SHP77 treated with DMSO at 0.1 percent for 48 hours (cell line): ENCODE data around the gene POU6F1.

Source experiments
- DNase-seq: peaks from one replicate; lab custom pipeline; 2025; lab: John Stamatoyannopoulos, UW

The POU6F1 gene

DNA sequence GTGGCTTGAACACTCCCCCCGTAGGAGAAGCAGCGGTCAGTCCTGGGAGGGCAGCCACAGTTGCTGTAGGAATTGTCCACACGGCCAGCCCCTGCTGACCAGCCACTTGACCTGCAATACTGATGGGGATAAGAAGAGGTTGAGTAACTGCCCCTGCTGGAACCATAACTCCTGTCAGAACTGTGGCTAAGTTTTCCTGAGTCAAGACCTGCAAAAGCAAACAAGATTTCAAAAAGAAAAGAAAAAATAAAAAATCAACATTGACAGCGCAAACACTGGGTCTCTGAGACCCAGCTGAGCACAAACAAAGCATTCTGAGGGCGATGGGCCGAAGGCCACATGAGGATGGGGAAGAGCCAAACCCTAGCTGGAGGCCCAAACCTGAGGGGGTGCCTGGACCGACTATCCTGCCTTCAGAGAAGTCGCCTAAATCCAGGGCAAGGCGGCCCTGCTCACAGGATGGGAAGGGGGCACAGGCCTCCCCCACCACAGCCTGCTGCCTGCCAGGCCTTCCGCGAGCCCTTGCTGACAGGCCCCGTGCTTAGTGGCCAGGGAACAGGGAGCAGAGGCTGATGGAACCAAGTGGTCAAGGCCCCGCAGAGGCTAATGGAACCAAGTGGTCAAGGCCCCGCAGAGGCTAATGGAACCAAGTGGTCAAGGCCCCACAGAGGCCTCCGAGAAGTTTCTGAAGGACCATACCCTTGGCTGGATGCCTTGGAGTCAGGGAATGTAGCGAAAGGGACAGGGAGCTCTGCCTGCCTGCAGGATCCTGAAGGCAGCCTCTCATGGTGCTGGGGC is 19.1 kb downstream of the POU6F1 start:
- no peak for DNase-seq

DNA sequence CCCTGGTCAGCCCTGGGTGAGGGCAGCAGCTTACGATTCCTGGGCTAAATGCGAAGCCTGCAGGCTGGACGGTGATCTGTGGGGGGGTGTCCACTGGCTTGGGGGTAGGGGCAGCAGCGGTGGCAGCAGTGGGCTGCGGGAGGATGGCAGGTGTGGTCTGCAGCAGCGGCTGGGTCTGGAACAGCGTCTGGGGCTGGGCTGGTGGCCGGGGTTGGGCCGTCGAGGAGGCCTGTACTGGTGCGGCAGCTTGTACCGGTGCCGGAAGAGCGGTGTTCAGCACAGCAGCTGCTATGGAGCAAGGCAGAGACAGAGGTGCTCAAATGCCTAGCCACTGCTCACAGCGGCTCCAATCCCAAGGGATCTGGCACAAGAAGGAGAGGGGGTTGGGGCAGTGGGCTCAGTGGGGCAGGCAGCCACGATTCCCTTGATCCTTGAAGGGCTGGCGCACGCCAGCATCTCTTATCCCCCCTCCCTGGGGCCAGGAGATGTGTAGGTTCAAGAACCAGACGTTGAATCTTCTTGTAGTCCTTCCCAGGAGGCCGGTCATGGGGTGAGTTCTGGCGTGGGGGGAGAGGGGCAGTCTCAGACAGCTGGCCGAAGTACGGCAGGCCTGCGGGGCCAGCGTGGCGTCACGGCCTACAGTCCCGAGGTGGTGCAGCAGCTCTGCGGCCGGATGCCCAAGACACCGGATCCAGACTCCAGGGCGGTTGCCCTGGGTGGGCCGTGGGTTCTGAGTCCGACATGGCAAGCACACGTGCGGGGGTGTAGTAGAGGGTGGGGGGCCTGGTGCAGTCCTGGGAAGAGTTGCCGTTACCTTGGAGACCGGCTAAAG is 19.9 kb downstream of the POU6F1 start:
- DNase-seq: no peak

GRCh38 chr12:51196547-51196946 is 21.3 kb downstream of the POU6F1 start:
- no peak for DNase-seq

DNA sequence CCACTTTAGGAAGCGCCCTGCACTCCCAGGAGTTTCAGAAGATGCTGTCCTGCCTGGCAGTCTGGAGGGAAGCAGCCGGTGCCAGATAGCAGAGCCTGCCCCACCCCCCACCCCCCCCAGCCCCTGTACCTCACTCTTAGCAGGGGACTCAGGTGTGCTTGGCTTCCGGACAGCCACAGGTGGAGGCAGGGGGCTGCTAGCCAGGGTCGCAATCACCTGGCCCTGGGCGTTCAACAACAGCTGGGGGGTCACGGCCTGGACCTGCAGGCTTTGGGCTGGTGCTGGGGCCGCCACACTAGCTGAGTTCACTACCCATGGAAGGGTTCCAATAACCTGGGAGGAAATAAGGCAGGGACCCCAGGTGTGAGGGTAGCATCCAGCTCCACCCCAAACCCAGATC is 22.0 kb downstream of the POU6F1 start:
- no peak for DNase-seq

- no peak for DNase-seq
Observed at GRCh38 chr12:51192284-51192671, 25.6 kb downstream of the POU6F1 start.

- DNase-seq: no peak
Observed at GRCh38 chr12:51191516-51192283, 26.2 kb downstream of the POU6F1 start.

- DNase-seq: no peak
Observed at GRCh38 chr12:51190820-51191219, 27.0 kb downstream of the POU6F1 start.

- no peak for DNase-seq
Observed at GRCh38 chr12:51189790-51190355, 28.0 kb downstream of the POU6F1 start.

DNA sequence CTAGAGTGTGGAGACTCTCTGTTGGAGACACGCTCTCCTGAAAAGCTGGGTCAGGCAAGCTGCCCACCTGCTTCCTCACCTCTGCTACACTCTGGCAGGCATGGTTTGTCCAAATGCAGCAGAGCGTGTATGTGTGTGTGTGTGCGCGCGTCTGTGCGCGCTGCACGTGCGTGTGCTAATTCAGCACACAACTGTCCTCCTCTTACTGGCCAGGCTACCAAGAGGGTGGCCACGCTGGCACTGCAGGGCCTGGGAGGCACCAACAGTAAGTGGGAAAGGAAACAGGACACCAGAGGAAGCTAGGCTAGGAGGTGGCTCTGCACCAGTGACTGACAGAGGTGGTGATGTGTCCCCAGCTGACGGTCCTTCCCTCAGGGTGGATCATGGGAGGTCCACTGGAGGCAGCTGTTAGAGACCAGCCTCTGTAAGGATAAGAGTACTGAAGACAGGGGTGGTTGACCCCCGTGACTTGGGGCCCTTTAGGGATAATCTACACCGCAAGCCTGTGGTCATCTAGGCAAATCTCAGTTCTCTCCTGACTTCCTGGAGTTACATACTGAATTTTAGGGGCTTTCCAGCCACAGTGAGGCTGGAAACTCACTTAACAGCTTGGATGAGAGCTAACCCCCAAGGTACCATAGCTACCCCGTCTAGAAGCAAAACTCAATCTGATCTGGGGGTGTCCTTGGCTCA is 29.4 kb downstream of the POU6F1 start:
- no peak for DNase-seq

- no peak for DNase-seq
Observed at GRCh38 chr12:51187370-51187987, 30.4 kb downstream of the POU6F1 start.

GRCh38 chr12:51186465-51187085 is 31.3 kb downstream of the POU6F1 start:
- DNase-seq: no peak

GRCh38 chr12:51185171-51185717 is 32.6 kb downstream of the POU6F1 start:
- no peak for DNase-seq

DNA sequence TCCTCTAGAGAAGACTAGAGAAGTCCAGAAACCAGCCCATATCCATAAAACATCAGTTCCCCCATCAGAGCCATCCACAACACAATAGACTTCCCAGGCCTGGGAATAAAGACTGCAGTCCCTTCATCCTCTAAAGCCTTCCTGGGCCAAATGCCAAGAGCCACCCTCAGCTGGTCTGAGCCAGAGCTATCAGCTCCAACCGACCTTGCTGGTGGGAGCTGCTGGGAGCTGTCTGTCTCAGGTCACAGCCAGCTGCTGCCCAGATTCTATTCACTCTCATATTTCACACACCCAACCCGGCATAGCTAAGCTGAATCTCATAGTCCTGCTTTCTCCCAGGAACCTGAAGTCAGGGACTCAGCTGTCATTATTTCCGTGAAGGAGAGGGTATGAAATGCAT is 34.0 kb downstream of the POU6F1 start:
- peak; percentile 72 for DNase-seq

DNA sequence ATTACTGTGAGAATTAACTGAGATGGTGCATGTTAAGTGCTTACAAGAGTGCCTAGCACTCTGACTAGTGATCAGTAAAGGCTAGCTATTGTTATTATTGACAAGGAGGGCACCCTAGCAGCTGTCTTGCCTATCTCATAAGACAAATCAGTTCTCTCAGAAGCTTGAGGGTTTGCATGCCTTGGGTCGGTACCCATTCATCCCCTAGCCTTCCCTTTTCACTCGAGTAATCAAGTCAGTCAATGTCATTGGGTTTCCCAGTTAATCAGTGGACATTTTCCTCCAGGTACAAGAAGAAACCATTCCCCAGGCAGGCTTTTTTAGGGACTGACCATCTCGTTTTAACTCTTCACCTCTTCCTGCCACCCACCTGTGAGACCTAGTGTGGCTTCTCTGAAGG is 34.5 kb downstream of the POU6F1 start:
- no peak for DNase-seq

GRCh38 chr12:51181558-51181957 is 36.3 kb downstream of the POU6F1 start:
- DNase-seq: no peak

DNA sequence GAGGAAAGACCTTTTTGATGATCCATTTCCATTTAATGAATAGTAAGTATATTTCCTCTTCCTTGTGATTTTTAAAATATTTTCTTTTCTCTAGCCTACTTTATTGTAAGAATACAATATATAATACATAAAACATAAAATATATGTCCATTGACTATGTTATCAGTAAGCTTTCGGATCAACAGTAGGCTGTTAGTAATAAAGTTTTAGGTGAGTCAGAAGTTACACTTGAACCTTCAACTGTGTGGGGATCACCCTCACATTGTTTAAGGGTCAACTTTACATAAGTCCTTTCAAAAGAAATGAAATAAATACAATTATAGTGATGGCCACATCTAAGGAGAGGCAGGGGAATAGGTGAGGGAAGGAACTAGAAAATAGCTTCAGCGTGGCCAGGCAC is 40.0 kb downstream of the POU6F1 start:
- no peak for DNase-seq

- DNase-seq: no peak
Observed at GRCh38 chr12:51174501-51174900, 43.4 kb downstream of the POU6F1 start.

- DNase-seq: peak; percentile 84
Observed at GRCh38 chr12:51172515-51173431, 45.1 kb downstream of the POU6F1 start, which contains the start of gene TFCP2. TSS of gene TFCP2 (minus strand) at chr12:51173135. CDS start at chr12:51172422, 713 bp downstream.

GRCh38 chr12:51171884-51172514 is 45.9 kb downstream of the POU6F1 start:
- DNase-seq: peak; percentile 20
